Caco-2 (cell line): ENCODE measurements around the gene PLXNA4. TPM values are rescaled to one million over a fixed set of nuclear protein-coding genes. Genes with fewer than 3 reads are reported as not detected.

Experiments used
- BruUV-seq: library from RNA; stranded (reverse); fragments of 400-500 nt; replicated peaks from 2 replicates; lab custom pipeline; 2021; lab: Mats Ljungman, UMichigan
- CTCF ChIA-PET: fragments of 300-600 bp; sonication (Branson Sonifier 250); formaldehyde crosslinking; loops from one replicate; lab custom pipeline; 2022; ENCODE audit warnings: antibody characterized with exemption; lab: Charles Lee
- POLR2A ChIA-PET: fragments of 300-600 bp; sonication (Branson Sonifier 250); formaldehyde crosslinking; loops from one replicate; lab custom pipeline; 2022; ENCODE audit warnings: antibody characterized with exemption; lab: Charles Lee
- DNase-seq, 2 experiments: peaks; one replicate each; pipeline versions ENCODE4 v3.0.0 to v3.0.0-alpha.2; 2020 to 2022
- H3K27me3 ChIP-seq: replicated peaks from 2 replicates; pipeline ENCODE4 v1.6.0; 2011; ENCODE audit warnings: low read length; ENCODE audit not compliant: control insufficient read depth, insufficient read depth
- H3K36me3 ChIP-seq: 2 replicates; pipeline ENCODE4 v1.5.1; 2011; ENCODE audit warnings: low read length; ENCODE audit not compliant: control insufficient read depth, insufficient read depth
- H3K4me1 ChIP-seq: fragments of 250-450 bp; sonication (Bioruptor Pico); 2 replicates; pipeline ENCODE4 v1.5.1; 2020; ENCODE audit warnings: mild to moderate bottlenecking
- H3K4me3 ChIP-seq: 2 replicates; pipeline ENCODE4 v1.5.1; 2011; ENCODE audit warnings: low read depth, mild to moderate bottlenecking, control low read depth, low read length
- H3K9me3 ChIP-seq: fragments of 250-450 bp; sonication (Bioruptor Pico); 2 replicates; pipeline ENCODE4 v1.5.1; 2020; ENCODE audit warnings: mild to moderate bottlenecking, moderate library complexity
- H3K27ac Mint-ChIP-seq: one replicate; pipeline ENCODE4 v1.8.0; 2022; ENCODE audit warnings: mixed read lengths; ENCODE audit not compliant: unreplicated experiment
- H3K27me3 Mint-ChIP-seq: one replicate; pipeline ENCODE4 v1.8.0; 2022; ENCODE audit warnings: mixed read lengths; ENCODE audit not compliant: insufficient read depth, unreplicated experiment
- H3K36me3 Mint-ChIP-seq: one replicate; pipeline ENCODE4 v1.8.0; 2022; ENCODE audit warnings: mild to moderate bottlenecking, mixed read lengths; ENCODE audit not compliant: insufficient read depth, unreplicated experiment
- H3K4me1 Mint-ChIP-seq: one replicate; pipeline ENCODE4 v1.8.0; 2022; ENCODE audit warnings: low read depth, mixed read lengths; ENCODE audit not compliant: unreplicated experiment
- H3K4me3 Mint-ChIP-seq: one replicate; pipeline ENCODE4 v1.8.0; 2022; ENCODE audit warnings: mild to moderate bottlenecking, moderate library complexity, mixed read lengths; ENCODE audit not compliant: unreplicated experiment
- H3K9me3 Mint-ChIP-seq: one replicate; pipeline ENCODE4 v1.8.0; 2022; ENCODE audit warnings: mixed read lengths; ENCODE audit not compliant: unreplicated experiment
- CTCF ChIP-seq, 2 experiments: fragments of 200-600 bp in 1 of 2; IDR thresholded peaks; 1 replicate in 1 of 2; 2 replicates in 1 of 2; pipeline versions ENCODE4 v1.5.1 to v1.8.0; 2011 to 2022; ENCODE audit warnings: antibody characterized with exemption in 1 of 2, control low read depth in 1 of 2, inconsistent platforms in 1 of 2, low read depth in 1 of 2, low read length in 1 of 2, mild to moderate bottlenecking in 1 of 2, moderate library complexity in 1 of 2; ENCODE audit not compliant: insufficient read depth in 1 of 2, severe bottlenecking in 1 of 2, unreplicated experiment in 1 of 2
- intact Hi-C: fragments of 100-400 bp; cut with micrococcal nuclease; formaldehyde crosslinking; loops from one replicate; pipeline ENCODE4 v1.10.0; 2022; ENCODE audit not compliant: unreplicated experiment
- total RNA-seq: library from RNA; stranded (reverse); gene quantifications from 2 replicates; pipeline ENCODE4 v1.2.3, GENCODE V29; 2022

PLXNA4 gene
- total RNA-seq, 1 experiment from 2014 or later: 0.43 TPM

GRCh38 chr7:132084776-132085388, 491.4 kb downstream of the PLXNA4 start:
- H3K4me1 Mint-ChIP-seq: no peaks in the 10 kb centered on the region
- H3K9me3 Mint-ChIP-seq: no peaks in the 10 kb centered on the region
- POLR2A ChIA-PET: no interaction called here
- BruUV-seq: no TSS peak
- no peak for TF ChIP-seq CTCF (IDR thresholded peaks at IDR 0.05; ENCODE audit: insufficient read depth in 1 of 2, low read depth in 1 of 2, low read length in 1 of 2, severe bottlenecking in 1 of 2, unreplicated experiment in 1 of 2)
- peaks cover 16% of the 10 kb centered on the region for H3K27me3 Mint-ChIP-seq
- Histone ChIP-seq H3K36me3 (no peaks in the 10 kb centered on the region), H3K4me1 (no peaks in the 10 kb centered on the region), H3K9me3 (no peaks in the 10 kb centered on the region), H3K27me3 (no peaks in the 10 kb centered on the region; the same call in 1 of the 2 replicates), H3K4me3 (no peak overlapping the region)
- H3K27ac Mint-ChIP-seq: no peak overlapping the region
- CTCF ChIA-PET: no interaction called here
- H3K36me3 Mint-ChIP-seq: no peaks in the 10 kb centered on the region
- peak; percentile 73 to 87 for DNase-seq
- peak overlapping the region; percentile 47 for H3K4me3 Mint-ChIP-seq
- intact Hi-C loops: no loop called here

DNA sequence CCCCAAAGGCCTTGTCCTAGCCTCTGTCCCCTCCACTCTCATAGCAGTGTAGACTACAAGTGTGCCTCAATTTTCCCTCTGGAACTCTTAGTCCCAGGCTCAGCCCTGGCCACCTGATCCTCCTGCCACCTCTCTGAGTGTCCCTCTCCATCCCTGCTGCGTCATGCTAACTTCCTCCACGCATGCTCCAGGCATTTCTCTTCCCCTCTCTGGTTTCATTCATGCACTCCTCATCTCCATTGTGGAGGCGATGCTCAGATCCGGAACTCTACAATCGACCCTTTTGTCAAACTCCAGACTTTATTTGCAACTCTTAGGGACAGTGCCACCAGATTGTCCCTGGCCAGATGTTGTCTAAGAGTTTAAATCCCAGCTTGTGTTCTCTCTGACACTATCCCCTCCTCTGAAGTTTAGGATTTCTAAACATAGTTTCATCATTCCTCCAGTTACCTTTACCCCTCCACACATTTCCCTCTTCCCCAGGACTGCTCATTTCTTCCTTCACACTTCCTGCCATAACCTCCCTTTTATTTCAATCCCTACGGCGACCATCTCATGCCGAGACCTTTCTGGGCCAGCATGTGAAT, 492.6 kb downstream of the PLXNA4 start:
- H3K36me3 Mint-ChIP-seq: no peaks in the 10 kb centered on the region
- H3K36me3 ChIP-seq: no peaks in the 10 kb centered on the region
- BruUV-seq: no TSS peak
- TF ChIP-seq CTCF (IDR thresholded peaks at IDR 0.05; ENCODE audit: insufficient read depth in 1 of 2, low read depth in 1 of 2, low read length in 1 of 2, severe bottlenecking in 1 of 2, unreplicated experiment in 1 of 2): no peak
- H3K27me3 ChIP-seq: no peaks in the 10 kb centered on the region; the same call in 1 of the 2 replicates
- POLR2A ChIA-PET: no interaction called here
- intact Hi-C loops: no loop called here
- no peaks in the 10 kb centered on the region for H3K4me1 Mint-ChIP-seq
- DNase-seq: no peak
- no peak overlapping the region for H3K4me3 ChIP-seq
- H3K4me3 Mint-ChIP-seq: no peak overlapping the region
- H3K27ac Mint-ChIP-seq: no peak overlapping the region
- CTCF ChIA-PET: no interaction called here
- H3K9me3 Mint-ChIP-seq: no peaks in the 10 kb centered on the region
- peaks cover 13% of the 10 kb centered on the region for H3K27me3 Mint-ChIP-seq
- H3K4me1 ChIP-seq: no peaks in the 10 kb centered on the region
- H3K9me3 ChIP-seq: no peaks in the 10 kb centered on the region

DNA sequence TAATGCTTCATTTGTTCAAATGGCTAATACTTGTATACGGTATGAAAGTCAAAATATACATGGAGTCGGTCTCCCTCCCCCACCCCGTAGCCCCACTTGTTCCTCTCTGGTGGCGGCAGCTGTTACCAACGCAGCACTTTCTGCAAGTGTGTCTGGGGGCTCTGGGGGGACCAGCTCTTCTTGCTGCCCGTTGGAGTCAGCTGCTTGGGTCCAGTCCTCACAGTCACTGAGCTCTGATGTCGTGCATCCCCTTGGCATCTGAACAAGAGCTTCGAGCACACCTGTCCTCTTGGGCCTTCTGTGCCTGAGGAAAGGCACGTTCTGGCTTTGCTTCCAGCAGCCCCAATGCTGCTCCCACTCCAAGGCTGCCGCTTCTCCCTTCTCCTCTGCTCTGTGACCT, 493.1 kb downstream of the PLXNA4 start:
- no peak for DNase-seq
- Mint-ChIP-seq H3K27ac (no peak overlapping the region), H3K27me3 (peaks cover 13% of the 10 kb centered on the region), H3K4me3 (no peak overlapping the region), H3K4me1 (no peaks in the 10 kb centered on the region), H3K9me3 (no peaks in the 10 kb centered on the region), H3K36me3 (no peaks in the 10 kb centered on the region)
- Histone ChIP-seq H3K4me1 (no peaks in the 10 kb centered on the region), H3K36me3 (no peaks in the 10 kb centered on the region), H3K4me3 (no peak overlapping the region), H3K9me3 (no peaks in the 10 kb centered on the region), H3K27me3 (no peaks in the 10 kb centered on the region; the same call in 1 of the 2 replicates)
- no peak for TF ChIP-seq CTCF (IDR thresholded peaks at IDR 0.05; ENCODE audit: insufficient read depth in 1 of 2, low read depth in 1 of 2, low read length in 1 of 2, severe bottlenecking in 1 of 2, unreplicated experiment in 1 of 2)
- no TSS peak for BruUV-seq
- intact Hi-C loops: no loop called here
- ChIA-PET CTCF (no interaction called here), POLR2A (no interaction called here)
